HepG2 (cell line): ENCODE measurements around the gene CD4. TPM values are rescaled to one million over a fixed set of nuclear protein-coding genes. Genes with fewer than 3 reads are reported as not detected.

Experiments
- CEBPG ChIP-seq: IDR thresholded peaks from 2 replicates; pipeline ENCODE4 v1.6.1; 2016
- ETV5 ChIP-seq: IDR thresholded peaks from 2 replicates; pipeline ENCODE4 v1.6.1; 2018; ENCODE audit warnings: missing biosample characterization, missing genetic modification reagents, inconsistent platforms, borderline replicate concordance
- GABPB1 ChIP-seq: IDR thresholded peaks from 2 replicates; pipeline ENCODE4 v1.6.1; 2016; ENCODE audit warnings: mild to moderate bottlenecking, missing genetic modification reagents, moderate library complexity, missing compliant biosample characterization
- HOXA7 ChIP-seq: sonication (generic); formaldehyde crosslinking; IDR thresholded peaks from 2 replicates; pipeline ENCODE4 v1.8.1; 2022; ENCODE audit warnings: mild to moderate bottlenecking, missing genetic modification reagents, moderate library complexity
- JDP2 ChIP-seq: sonication (generic); formaldehyde crosslinking; IDR thresholded peaks from 2 replicates; pipeline ENCODE4 v1.8.1; 2022; ENCODE audit warnings: missing genetic modification reagents, borderline replicate concordance
- JUNB ChIP-seq: sonication (generic); formaldehyde crosslinking; IDR thresholded peaks from 2 replicates; pipeline ENCODE4 v1.8.0; 2022; ENCODE audit warnings: missing genetic modification reagents, mild to moderate bottlenecking, borderline replicate concordance
- NBN ChIP-seq: fragments of 450-650 bp; conservative IDR thresholded peaks from 2 replicates; pipeline ENCODE4 v1.6.1; 2017
- NR2C2 ChIP-seq: sonication (generic); formaldehyde crosslinking; IDR thresholded peaks from 2 replicates; pipeline ENCODE4 v1.4.0; 2020; ENCODE audit warnings: missing genetic modification reagents, mild to moderate bottlenecking, moderate library complexity, borderline replicate concordance
- RFX3 ChIP-seq: IDR thresholded peaks from 2 replicates; pipeline ENCODE4 v1.6.1; 2016; ENCODE audit warnings: missing biosample characterization, missing genetic modification reagents
- ZFP82 ChIP-seq: sonication (generic); formaldehyde crosslinking; IDR thresholded peaks from 2 replicates; pipeline ENCODE4 v1.5.1; 2020; ENCODE audit warnings: mild to moderate bottlenecking, missing genetic modification reagents, borderline replicate concordance
- ZFP90 ChIP-seq: sonication (generic); formaldehyde crosslinking; IDR thresholded peaks from 2 replicates; pipeline ENCODE4 v1.8.0; 2022; ENCODE audit warnings: missing genetic modification reagents, mild to moderate bottlenecking, inconsistent platforms, borderline replicate concordance
- ZFY ChIP-seq: sonication (generic); formaldehyde crosslinking; IDR thresholded peaks from 2 replicates; pipeline ENCODE4 v1.4.0; 2020; ENCODE audit warnings: missing genetic modification reagents
- ZFYVE20 ChIP-seq: sonication (generic); formaldehyde crosslinking; IDR thresholded peaks from 2 replicates; pipeline ENCODE4 v1.8.0; 2023; ENCODE audit warnings: low read depth, mild to moderate bottlenecking, moderate library complexity, missing genetic modification reagents, borderline replicate concordance
- ZNF577 ChIP-seq: sonication (generic); formaldehyde crosslinking; IDR thresholded peaks from 2 replicates; pipeline ENCODE4 v1.4.0; 2020; ENCODE audit warnings: mild to moderate bottlenecking, low read depth, missing genetic modification reagents, borderline replicate concordance
- ZNF790 ChIP-seq: sonication (generic); formaldehyde crosslinking; IDR thresholded peaks from 2 replicates; pipeline ENCODE4 v1.8.0; 2022; ENCODE audit warnings: missing genetic modification reagents, mild to moderate bottlenecking, borderline replicate concordance
- ZNF891 ChIP-seq: sonication (generic); formaldehyde crosslinking; IDR thresholded peaks from 2 replicates; pipeline ENCODE4 v1.5.0; 2020; ENCODE audit warnings: mild to moderate bottlenecking, missing genetic modification reagents
- polyA plus RNA-seq, 8 experiments: library from polyadenylated mRNA; depleted of rRNA in 3 of 8; stranded (reverse) in 7 of 8; unstranded in 1 of 8; fragments of >200 nt; fragmentation: Illumina TruSeq in 4 of 8; extraction: Trizol in 4 of 8; gene quantifications; 2 replicates each; pipeline versions ENCODE4 v1.2.1 to v1.2.3, GENCODE V29; 2011 to 2016; ENCODE audit warnings: low read depth in 4 of 8, missing spikeins in 1 of 8, mixed read lengths in 1 of 8; ENCODE audit not compliant: insufficient read depth in 1 of 8
- total RNA-seq, 5 experiments: library from RNA; depleted of rRNA; stranded (reverse); fragments of >200 nt; fragmentation: Illumina TruSeq; extraction: Trizol; gene quantifications; 2 replicates each; pipeline ENCODE4 v1.2.3, GENCODE V29; 2016; ENCODE audit warnings: low read depth in 1 of 5
- TF ChIP-seq, protein P1 (sequence below): sonication (generic); formaldehyde crosslinking; IDR thresholded peaks from 2 replicates; pipeline ENCODE4 v1.9.0; 2021; ENCODE audit warnings: mild to moderate bottlenecking, missing genetic modification reagents
- TF ChIP-seq, protein P2 (sequence below): sonication (generic); formaldehyde crosslinking; IDR thresholded peaks from 2 replicates; pipeline ENCODE4 v1.9.0; 2021; ENCODE audit warnings: missing genetic modification reagents, borderline replicate concordance
- TF ChIP-seq, protein P3 (sequence below): sonication (generic); formaldehyde crosslinking; IDR thresholded peaks from 2 replicates; pipeline ENCODE4 v1.5.1; 2020; ENCODE audit warnings: mild to moderate bottlenecking, missing genetic modification reagents, moderate library complexity

The CD4 gene
- total and polyA plus RNA-seq, 2 of the 13 experiments (the other 11 are each of a cell fraction or from before 2014, with no cell fraction given): 0.07 to 0.95 TPM

DNA sequence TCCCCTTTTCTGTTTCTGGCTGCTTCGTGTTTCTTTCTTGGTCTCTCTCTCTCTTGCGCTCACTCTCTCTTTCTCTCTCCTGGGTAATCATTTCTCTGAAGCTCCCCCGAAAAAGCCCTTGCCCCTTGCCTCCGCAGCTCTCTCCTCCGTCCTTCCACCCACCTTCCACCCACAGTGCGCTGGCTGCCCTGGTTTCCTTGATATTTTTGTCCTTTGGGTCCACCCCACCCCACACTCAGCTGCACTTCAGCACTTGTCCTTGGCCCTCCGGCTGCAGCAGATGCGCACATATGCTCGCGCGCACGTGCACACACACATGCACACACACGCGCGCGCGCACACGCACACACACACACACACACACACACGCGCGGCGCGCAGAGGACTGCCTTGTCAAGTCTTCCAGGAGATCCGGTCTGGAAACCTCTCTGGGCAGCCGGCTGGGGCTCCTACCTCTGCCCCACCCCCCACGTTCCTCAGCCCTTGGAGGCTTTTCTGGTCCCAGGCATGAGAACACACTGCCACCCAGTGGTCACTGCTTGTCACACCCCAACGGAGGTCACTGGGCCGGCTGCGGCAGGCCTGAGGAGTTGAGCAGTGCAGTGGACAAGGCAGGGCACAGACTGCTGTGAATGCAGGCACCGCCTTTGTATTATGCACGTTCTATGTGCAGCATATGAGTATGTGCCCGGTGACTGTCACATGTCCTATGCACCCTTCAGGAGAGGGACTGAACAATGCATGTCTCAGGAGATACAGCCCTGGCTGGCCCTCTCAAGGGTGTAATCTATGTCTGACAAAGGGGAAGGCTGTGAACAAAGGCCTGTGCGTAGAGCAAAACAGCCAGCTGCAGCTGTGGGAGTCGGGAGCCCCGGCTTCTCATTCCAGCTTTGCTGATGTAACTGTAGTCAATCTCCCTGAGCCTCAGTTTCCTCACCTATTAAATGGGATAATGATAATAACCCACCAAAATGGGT, 10.5 kb upstream of the CD4 start (continued):
- no peak for TF ChIP-seq NBN
- TF ChIP-seq, protein P1, sequence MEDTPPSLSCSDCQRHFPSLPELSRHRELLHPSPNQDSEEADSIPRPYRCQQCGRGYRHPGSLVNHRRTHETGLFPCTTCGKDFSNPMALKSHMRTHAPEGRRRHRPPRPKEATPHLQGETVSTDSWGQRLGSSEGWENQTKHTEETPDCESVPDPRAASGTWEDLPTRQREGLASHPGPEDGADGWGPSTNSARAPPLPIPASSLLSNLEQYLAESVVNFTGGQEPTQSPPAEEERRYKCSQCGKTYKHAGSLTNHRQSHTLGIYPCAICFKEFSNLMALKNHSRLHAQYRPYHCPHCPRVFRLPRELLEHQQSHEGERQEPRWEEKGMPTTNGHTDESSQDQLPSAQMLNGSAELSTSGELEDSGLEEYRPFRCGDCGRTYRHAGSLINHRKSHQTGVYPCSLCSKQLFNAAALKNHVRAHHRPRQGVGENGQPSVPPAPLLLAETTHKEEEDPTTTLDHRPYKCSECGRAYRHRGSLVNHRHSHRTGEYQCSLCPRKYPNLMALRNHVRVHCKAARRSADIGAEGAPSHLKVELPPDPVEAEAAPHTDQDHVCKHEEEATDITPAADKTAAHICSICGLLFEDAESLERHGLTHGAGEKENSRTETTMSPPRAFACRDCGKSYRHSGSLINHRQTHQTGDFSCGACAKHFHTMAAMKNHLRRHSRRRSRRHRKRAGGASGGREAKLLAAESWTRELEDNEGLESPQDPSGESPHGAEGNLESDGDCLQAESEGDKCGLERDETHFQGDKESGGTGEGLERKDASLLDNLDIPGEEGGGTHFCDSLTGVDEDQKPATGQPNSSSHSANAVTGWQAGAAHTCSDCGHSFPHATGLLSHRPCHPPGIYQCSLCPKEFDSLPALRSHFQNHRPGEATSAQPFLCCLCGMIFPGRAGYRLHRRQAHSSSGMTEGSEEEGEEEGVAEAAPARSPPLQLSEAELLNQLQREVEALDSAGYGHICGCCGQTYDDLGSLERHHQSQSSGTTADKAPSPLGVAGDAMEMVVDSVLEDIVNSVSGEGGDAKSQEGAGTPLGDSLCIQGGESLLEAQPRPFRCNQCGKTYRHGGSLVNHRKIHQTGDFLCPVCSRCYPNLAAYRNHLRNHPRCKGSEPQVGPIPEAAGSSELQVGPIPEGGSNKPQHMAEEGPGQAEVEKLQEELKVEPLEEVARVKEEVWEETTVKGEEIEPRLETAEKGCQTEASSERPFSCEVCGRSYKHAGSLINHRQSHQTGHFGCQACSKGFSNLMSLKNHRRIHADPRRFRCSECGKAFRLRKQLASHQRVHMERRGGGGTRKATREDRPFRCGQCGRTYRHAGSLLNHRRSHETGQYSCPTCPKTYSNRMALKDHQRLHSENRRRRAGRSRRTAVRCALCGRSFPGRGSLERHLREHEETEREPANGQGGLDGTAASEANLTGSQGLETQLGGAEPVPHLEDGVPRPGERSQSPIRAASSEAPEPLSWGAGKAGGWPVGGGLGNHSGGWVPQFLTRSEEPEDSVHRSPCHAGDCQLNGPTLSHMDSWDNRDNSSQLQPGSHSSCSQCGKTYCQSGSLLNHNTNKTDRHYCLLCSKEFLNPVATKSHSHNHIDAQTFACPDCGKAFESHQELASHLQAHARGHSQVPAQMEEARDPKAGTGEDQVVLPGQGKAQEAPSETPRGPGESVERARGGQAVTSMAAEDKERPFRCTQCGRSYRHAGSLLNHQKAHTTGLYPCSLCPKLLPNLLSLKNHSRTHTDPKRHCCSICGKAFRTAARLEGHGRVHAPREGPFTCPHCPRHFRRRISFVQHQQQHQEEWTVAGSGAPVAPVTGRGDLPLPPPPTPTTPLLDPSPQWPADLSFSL: peak; percentile 51; the same call in 1 of the 2 replicates
- peak; percentile 71 for TF ChIP-seq GABPB1
- TF ChIP-seq ETV5 (CRISPR knock-in tag): peak; percentile 63
- peak; percentile 24; the same call in 1 of the 2 replicates for TF ChIP-seq ZFY
- TF ChIP-seq, protein P2, sequence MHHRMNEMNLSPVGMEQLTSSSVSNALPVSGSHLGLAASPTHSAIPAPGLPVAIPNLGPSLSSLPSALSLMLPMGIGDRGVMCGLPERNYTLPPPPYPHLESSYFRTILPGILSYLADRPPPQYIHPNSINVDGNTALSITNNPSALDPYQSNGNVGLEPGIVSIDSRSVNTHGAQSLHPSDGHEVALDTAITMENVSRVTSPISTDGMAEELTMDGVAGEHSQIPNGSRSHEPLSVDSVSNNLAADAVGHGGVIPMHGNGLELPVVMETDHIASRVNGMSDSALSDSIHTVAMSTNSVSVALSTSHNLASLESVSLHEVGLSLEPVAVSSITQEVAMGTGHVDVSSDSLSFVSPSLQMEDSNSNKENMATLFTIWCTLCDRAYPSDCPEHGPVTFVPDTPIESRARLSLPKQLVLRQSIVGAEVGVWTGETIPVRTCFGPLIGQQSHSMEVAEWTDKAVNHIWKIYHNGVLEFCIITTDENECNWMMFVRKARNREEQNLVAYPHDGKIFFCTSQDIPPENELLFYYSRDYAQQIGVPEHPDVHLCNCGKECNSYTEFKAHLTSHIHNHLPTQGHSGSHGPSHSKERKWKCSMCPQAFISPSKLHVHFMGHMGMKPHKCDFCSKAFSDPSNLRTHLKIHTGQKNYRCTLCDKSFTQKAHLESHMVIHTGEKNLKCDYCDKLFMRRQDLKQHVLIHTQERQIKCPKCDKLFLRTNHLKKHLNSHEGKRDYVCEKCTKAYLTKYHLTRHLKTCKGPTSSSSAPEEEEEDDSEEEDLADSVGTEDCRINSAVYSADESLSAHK (CRISPR knock-in tag): no peak
- no peak; the same call in 1 of the 2 replicates for TF ChIP-seq ZNF891 (CRISPR knock-in tag)
- no peak for TF ChIP-seq CEBPG (CRISPR knock-in tag)
- no peak for TF ChIP-seq RFX3 (CRISPR knock-in tag)
- TF ChIP-seq JUNB: no peak
- no peak for TF ChIP-seq JDP2 (CRISPR knock-in tag)
- no peak for TF ChIP-seq ZFP82 (CRISPR knock-in tag)
- no peak for TF ChIP-seq ZNF790 (CRISPR knock-in tag)
- TF ChIP-seq ZFYVE20 (CRISPR knock-in tag): no peak
- TF ChIP-seq ZFP90 (CRISPR knock-in tag): 0 out of 2 replicates have a peak, but pooled peaks have one; percentile 82
- TF ChIP-seq ZNF577 (CRISPR knock-in tag): no peak
- no peak; the same call in 1 of the 2 replicates for TF ChIP-seq HOXA7 (CRISPR knock-in tag)
- TF ChIP-seq, protein P3, sequence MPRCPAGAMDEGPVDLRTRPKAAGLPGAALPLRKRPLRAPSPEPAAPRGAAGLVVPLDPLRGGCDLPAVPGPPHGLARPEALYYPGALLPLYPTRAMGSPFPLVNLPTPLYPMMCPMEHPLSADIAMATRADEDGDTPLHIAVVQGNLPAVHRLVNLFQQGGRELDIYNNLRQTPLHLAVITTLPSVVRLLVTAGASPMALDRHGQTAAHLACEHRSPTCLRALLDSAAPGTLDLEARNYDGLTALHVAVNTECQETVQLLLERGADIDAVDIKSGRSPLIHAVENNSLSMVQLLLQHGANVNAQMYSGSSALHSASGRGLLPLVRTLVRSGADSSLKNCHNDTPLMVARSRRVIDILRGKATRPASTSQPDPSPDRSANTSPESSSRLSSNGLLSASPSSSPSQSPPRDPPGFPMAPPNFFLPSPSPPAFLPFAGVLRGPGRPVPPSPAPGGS (CRISPR knock-in tag): no peak
- no peak for TF ChIP-seq NR2C2 (CRISPR knock-in tag)
